Caki2 (cell line): ENCODE results near the gene NOL7. TPM values are rescaled to one million over a fixed set of nuclear protein-coding genes. Genes with fewer than 3 reads are reported as not detected.

Experiments used
- DNase-seq: peaks from one replicate; pipeline ENCODE4 v3.0.0-alpha.2; 2015; ENCODE audit warnings: low read depth
- in situ Hi-C: cut with HindIII; loops from 2 replicates; pipeline ENCODE4 v1.10.0; 2016; ENCODE audit warnings: low sequenced_read_pairs, low pct_unique_long_range_greater_than_20kb, mixed read lengths
- total RNA-seq: library from RNA; depleted of rRNA; stranded (reverse); fragments of >200 nt; shearing (Covaris generic); gene quantifications from 2 replicates; pipeline ENCODE4 v1.2.3, GENCODE V29; 2014; ENCODE audit warnings: low replicate concordance; rRNA removed

The NOL7 gene
- 138 and 143 TPM in 2 replicates for total RNA-seq

- peak; percentile 94 for DNase-seq
- in situ Hi-C loops: no loop called here
These were observed at the start of gene NOL7 for GRCh38 chr6:13614926-13615791. NOL7 (plus strand) TSS chr6:13615335; CDS start chr6:13615359, 24 bp downstream.

- DNase-seq: no peak
- in situ Hi-C loops: no loop called here
These were observed 49.2 kb upstream of the NOL7 start for GRCh38 chr6:13565921-13566320.

GRCh38 chr6:13566500-13566899 lies 48.6 kb upstream of the NOL7 start:
- no peak for DNase-seq
- in situ Hi-C loops: no loop called here

GRCh38 chr6:13568970-13569369 lies 46.2 kb upstream of the NOL7 start:
- no peak for DNase-seq
- in situ Hi-C loops: no loop called here

- in situ Hi-C loops: no loop called here
- no peak for DNase-seq
These were observed 42.9 kb upstream of the NOL7 start for GRCh38 chr6:13572240-13572639.

- in situ Hi-C loops: no loop called here
- DNase-seq: no peak
These were observed 42.0 kb upstream of the NOL7 start for GRCh38 chr6:13572951-13573654.

- DNase-seq: peak; percentile 31
- in situ Hi-C loops: no loop called here
These were observed 41.4 kb upstream of the NOL7 start for GRCh38 chr6:13573669-13574110.

- DNase-seq: peak; percentile 93
- in situ Hi-C loops: no loop called here
These were observed 41.0 kb upstream of the NOL7 start for GRCh38 chr6:13574149-13574570.

- in situ Hi-C loops: no loop called here
- peak; percentile 93 for DNase-seq
These were observed 40.4 kb upstream of the NOL7 start, which contains the start of gene SIRT5 for GRCh38 chr6:13574571-13575376. SIRT5 (plus strand) TSS chr6:13574601; CDS start chr6:13584111, 9,510 bp downstream.

GRCh38 chr6:13575377-13575775 lies 39.8 kb upstream of the NOL7 start:
- in situ Hi-C loops: no loop called here
- DNase-seq: no peak

GRCh38 chr6:13576017-13576416 lies 39.1 kb upstream of the NOL7 start:
- in situ Hi-C loops: no loop called here
- DNase-seq: no peak

GRCh38 chr6:13577926-13578325 lies 37.2 kb upstream of the NOL7 start:
- no peak for DNase-seq
- in situ Hi-C loops: no loop called here

GRCh38 chr6:13579911-13580310 lies 35.2 kb upstream of the NOL7 start:
- no peak for DNase-seq
- in situ Hi-C loops: no loop called here

- DNase-seq: no peak
- in situ Hi-C loops: no loop called here
These were observed 33.4 kb upstream of the NOL7 start for GRCh38 chr6:13581700-13582229.

GRCh38 chr6:13586603-13587542 lies 28.3 kb upstream of the NOL7 start:
- in situ Hi-C loops: no loop called here
- DNase-seq: no peak

- DNase-seq: no peak
- in situ Hi-C loops: no loop called here
These were observed 25.3 kb upstream of the NOL7 start for GRCh38 chr6:13589801-13590200.

- in situ Hi-C loops: no loop called here
- DNase-seq: no peak
These were observed 24.5 kb upstream of the NOL7 start for GRCh38 chr6:13590574-13591153.
